Trophoblast cell (in vitro differentiated cells and primary cell): Measurements from ENCODE around the gene FOSL2.

ENCODE experiments used
- DNase-seq, 2 donors: peaks; one replicate each; pipeline ENCODE4 v3.0.0-alpha.2; 2016
- H2AFZ ChIP-seq: 2 replicates; pipeline ENCODE4 v1.6.1; 2013; ENCODE audit warnings: low read length, moderate library complexity, mild to moderate bottlenecking; ENCODE audit not compliant: insufficient read depth, poor library complexity
- H2AK5ac ChIP-seq: 2 replicates; pipeline ENCODE4 v1.6.1; 2013; ENCODE audit warnings: mild to moderate bottlenecking, low read length
- H2BK120ac ChIP-seq: 2 replicates; pipeline ENCODE4 v1.6.1; 2013; ENCODE audit warnings: low read length, mild to moderate bottlenecking, moderate library complexity; ENCODE audit not compliant: insufficient read depth, poor library complexity
- H2BK12ac ChIP-seq: 2 replicates; pipeline ENCODE4 v1.6.1; 2013; ENCODE audit warnings: mild to moderate bottlenecking, low read length, moderate library complexity
- H2BK5ac ChIP-seq: 2 replicates; pipeline ENCODE4 v1.6.1; 2013; ENCODE audit warnings: low read length, low read depth, moderate library complexity, mild to moderate bottlenecking; ENCODE audit not compliant: poor library complexity
- H3K14ac ChIP-seq: 2 replicates; pipeline ENCODE4 v1.6.1; 2013; ENCODE audit warnings: mild to moderate bottlenecking, low read length
- H3K18ac ChIP-seq: 2 replicates; pipeline ENCODE4 v1.6.1; 2013; ENCODE audit warnings: mild to moderate bottlenecking, low read length
- H3K23ac ChIP-seq: 2 replicates; pipeline ENCODE4 v1.6.1; 2013; ENCODE audit warnings: low read length
- H3K27ac ChIP-seq: 2 replicates; pipeline ENCODE4 v1.5.1; 2013; ENCODE audit warnings: low read depth, mild to moderate bottlenecking, inconsistent platforms, low read length, moderate library complexity
- H3K27me3 ChIP-seq: 2 replicates; pipeline ENCODE4 v1.6.1; 2013; ENCODE audit warnings: inconsistent platforms, mild to moderate bottlenecking, low read length, moderate library complexity; ENCODE audit not compliant: insufficient read depth
- H3K36me3 ChIP-seq, 2 experiments: 1 replicate in 1 of 2; 2 replicates in 1 of 2; pipeline ENCODE4 v1.6.1; 2013; ENCODE audit warnings: low read length in 2 of 2, mild to moderate bottlenecking in 2 of 2, moderate library complexity in 1 of 2; ENCODE audit not compliant: insufficient read depth in 2 of 2, control insufficient read depth in 1 of 2
- H3K4ac ChIP-seq: 2 replicates; pipeline ENCODE4 v1.6.1; 2013; ENCODE audit warnings: low read depth, mild to moderate bottlenecking, low read length, moderate library complexity
- H3K4me1 ChIP-seq, 2 experiments: 1 replicate in 1 of 2; 2 replicates in 1 of 2; pipeline ENCODE4 v1.6.1; 2013; ENCODE audit warnings: low read length in 2 of 2, mild to moderate bottlenecking in 2 of 2, moderate library complexity in 1 of 2; ENCODE audit not compliant: insufficient read depth in 2 of 2, control insufficient read depth in 1 of 2
- H3K4me2 ChIP-seq: 2 replicates; pipeline ENCODE4 v1.6.1; 2013; ENCODE audit warnings: inconsistent platforms, mild to moderate bottlenecking, low read length, moderate library complexity
- H3K4me3 ChIP-seq: 2 replicates; pipeline ENCODE4 v1.5.1; 2013; ENCODE audit warnings: mild to moderate bottlenecking, low read depth, low read length, inconsistent platforms
- H3K79me1 ChIP-seq: one replicate; pipeline ENCODE4 v1.6.1; 2013; ENCODE audit warnings: low read length
- H3K79me2 ChIP-seq: 2 replicates; pipeline ENCODE4 v1.6.1; 2013; ENCODE audit warnings: low read length, mild to moderate bottlenecking; ENCODE audit not compliant: control insufficient read depth, insufficient read depth, poor library complexity
- H3K9ac ChIP-seq: 2 replicates; pipeline ENCODE4 v1.6.1; 2013; ENCODE audit warnings: mild to moderate bottlenecking, low read length
- H3K9me3 ChIP-seq: 2 replicates; pipeline ENCODE4 v1.6.1; 2013; ENCODE audit warnings: low read depth, mild to moderate bottlenecking, control low read depth, inconsistent platforms, low read length; ENCODE audit not compliant: insufficient read depth
- H4K12ac ChIP-seq: 2 replicates; pipeline ENCODE4 v1.6.1; 2013; ENCODE audit warnings: low read depth, mild to moderate bottlenecking, low read length, moderate library complexity
- H4K8ac ChIP-seq: 2 replicates; pipeline ENCODE4 v1.6.1; 2013; ENCODE audit warnings: low read depth, mild to moderate bottlenecking, low read length, moderate library complexity
- H4K91ac ChIP-seq: one replicate; pipeline ENCODE4 v1.6.1; 2013; ENCODE audit warnings: low read depth, mild to moderate bottlenecking, low read length, moderate library complexity
- WGBS: extraction: QIAGEN DNeasy Blood & Tissue Kit; methylation state at CpG from one replicate; pipeline ENCODE4 v1.1.7; 2013; ENCODE audit warnings: missing lambda C conversion rate; ENCODE audit not compliant: insufficient read length, insufficient coverage; ENCODE audit errors: extremely low coverage; 5-methylcytosine and 5-hydroxymethylcytosine counted together

FOSL2 gene

DNA sequence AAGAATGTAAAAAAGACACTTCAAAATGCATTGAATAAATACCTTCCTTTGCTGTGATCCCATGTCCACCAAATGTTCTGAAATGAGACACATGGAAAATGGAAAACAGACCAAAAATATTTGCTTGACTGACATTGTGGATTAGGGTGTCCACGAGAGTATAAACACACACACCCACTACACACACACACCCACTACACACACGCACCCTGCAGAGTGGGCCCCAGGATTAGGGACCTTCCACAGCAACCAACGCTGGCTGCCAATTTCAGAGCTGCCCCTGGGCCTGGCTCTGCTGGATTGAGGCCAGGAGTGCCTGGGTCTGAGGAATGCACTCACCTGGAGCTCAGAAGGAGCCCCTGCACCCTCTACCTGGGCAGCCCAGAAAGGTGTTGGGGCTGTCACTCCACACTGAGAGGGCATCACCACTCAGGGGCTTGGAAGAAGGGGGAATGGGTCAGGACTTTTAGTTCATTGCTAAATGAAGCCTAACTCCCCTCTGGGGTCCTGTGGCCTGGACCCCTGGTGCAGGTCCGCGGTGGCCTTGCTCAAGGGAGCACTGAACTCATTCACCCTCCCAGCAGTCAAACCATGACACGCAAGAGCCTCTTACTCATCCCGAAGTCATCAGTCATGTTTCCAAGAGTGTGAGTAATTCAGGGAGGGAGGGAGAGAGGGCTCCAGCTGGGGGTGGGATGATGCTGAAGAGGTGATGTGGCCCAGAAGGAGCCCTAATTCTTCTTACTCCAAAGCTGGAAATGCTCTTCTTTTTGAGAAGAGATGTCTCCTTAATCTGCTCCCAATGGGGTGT is 53.0 kb downstream of the FOSL2 start:
- no peak overlapping the region for H3K18ac ChIP-seq
- no peak overlapping the region for H2BK120ac ChIP-seq
- H4K91ac ChIP-seq: no peak overlapping the region
- H4K12ac ChIP-seq: no peak overlapping the region
- H3K9ac ChIP-seq: no peak overlapping the region
- no CpG with 5 or more reads among the region's 7 CpGs for WGBS
- no peak overlapping the region for H2AK5ac ChIP-seq
- H3K4me3 ChIP-seq: no peak overlapping the region
- no peaks in the 10 kb centered on the region for H3K36me3 ChIP-seq
- H3K79me1 ChIP-seq: peaks cover 4% of the 10 kb centered on the region
- no peak overlapping the region for H3K27ac ChIP-seq
- no peak overlapping the region for H3K14ac ChIP-seq
- H3K79me2 ChIP-seq: no peaks in the 10 kb centered on the region
- peak; percentile 54 to 74 for DNase-seq
- H2BK12ac ChIP-seq: no peak overlapping the region
- no peaks in the 10 kb centered on the region for H3K9me3 ChIP-seq
- no peak overlapping the region for H4K8ac ChIP-seq
- no peak overlapping the region for H3K4ac ChIP-seq
- H3K4me2 ChIP-seq: no peak overlapping the region
- no peak overlapping the region for H2AFZ ChIP-seq
- H2BK5ac ChIP-seq: no peak overlapping the region
- no peak overlapping the region for H3K23ac ChIP-seq
- no peaks in the 10 kb centered on the region for H3K27me3 ChIP-seq
- H3K4me1 ChIP-seq: peaks cover 8 to 11% of the 10 kb centered on the region in 2 experiments

GRCh38 chr2:28446531-28446930 is 53.9 kb downstream of the FOSL2 start:
- Histone ChIP-seq H3K4ac (no peak overlapping the region), H3K4me1 (peaks cover 8 to 11% of the 10 kb centered on the region in 2 experiments), H3K23ac (no peak overlapping the region), H4K91ac (no peak overlapping the region), H3K79me2 (no peaks in the 10 kb centered on the region), H3K14ac (no peak overlapping the region), H3K4me3 (no peak overlapping the region), H2BK120ac (no peak overlapping the region), H2AK5ac (no peak overlapping the region), H2BK5ac (no peak overlapping the region), H3K27ac (no peak overlapping the region), H2AFZ (no peak overlapping the region), H3K9me3 (no peaks in the 10 kb centered on the region), H3K79me1 (peaks cover 4% of the 10 kb centered on the region), H3K27me3 (no peaks in the 10 kb centered on the region), H3K36me3 (no peaks in the 10 kb centered on the region), H2BK12ac (peak overlapping the region; percentile 17), H3K9ac (no peak overlapping the region), H3K18ac (no peak overlapping the region), H4K12ac (no peak overlapping the region), H4K8ac (no peak overlapping the region), H3K4me2 (no peak overlapping the region)
- DNase-seq: no peak

- no peak overlapping the region for H4K8ac ChIP-seq
- H3K4me3 ChIP-seq: no peak overlapping the region
- no peak for DNase-seq
- H3K79me1 ChIP-seq: peaks cover 4% of the 10 kb centered on the region
- no peaks in the 10 kb centered on the region for H3K27me3 ChIP-seq
- no peak overlapping the region for H2AK5ac ChIP-seq
- no CpG with 5 or more reads among the region's 3 CpGs for WGBS
- no peak overlapping the region for H3K4ac ChIP-seq
- no peak overlapping the region for H4K91ac ChIP-seq
- H2AFZ ChIP-seq: no peak overlapping the region
- no peak overlapping the region for H3K4me2 ChIP-seq
- H3K14ac ChIP-seq: no peak overlapping the region
- no peak overlapping the region for H3K9ac ChIP-seq
- no peak overlapping the region for H2BK5ac ChIP-seq
- no peaks in the 10 kb centered on the region for H3K36me3 ChIP-seq
- H4K12ac ChIP-seq: no peak overlapping the region
- no peak overlapping the region for H2BK12ac ChIP-seq
- no peak overlapping the region for H3K23ac ChIP-seq
- no peaks in the 10 kb centered on the region for H3K9me3 ChIP-seq
- no peak overlapping the region for H2BK120ac ChIP-seq
- no peak overlapping the region for H3K27ac ChIP-seq
- no peak overlapping the region for H3K18ac ChIP-seq
- H3K4me1 ChIP-seq: peaks cover 8 to 11% of the 10 kb centered on the region in 2 experiments
- H3K79me2 ChIP-seq: no peaks in the 10 kb centered on the region
Observed at GRCh38 chr2:28447086-28447485, 54.4 kb downstream of the FOSL2 start.

GRCh38 chr2:28447943-28448792 is 55.5 kb downstream of the FOSL2 start:
- H3K27me3 ChIP-seq: no peaks in the 10 kb centered on the region
- H2AK5ac ChIP-seq: no peak overlapping the region
- WGBS: no CpG with 5 or more reads among the region's 8 CpGs
- no peak overlapping the region for H2AFZ ChIP-seq
- no peak overlapping the region for H4K12ac ChIP-seq
- no peak overlapping the region for H3K9ac ChIP-seq
- H3K18ac ChIP-seq: no peak overlapping the region
- H3K27ac ChIP-seq: no peak overlapping the region
- no peak overlapping the region for H3K4me2 ChIP-seq
- no peak overlapping the region for H3K4me3 ChIP-seq
- H2BK120ac ChIP-seq: no peak overlapping the region
- no peak overlapping the region for H3K4ac ChIP-seq
- DNase-seq: peak in 1 of 2 donors; percentile 51
- H4K8ac ChIP-seq: no peak overlapping the region
- H3K79me2 ChIP-seq: no peaks in the 10 kb centered on the region
- no peaks in the 10 kb centered on the region for H3K9me3 ChIP-seq
- peaks cover 4% of the 10 kb centered on the region for H3K79me1 ChIP-seq
- no peak overlapping the region for H3K14ac ChIP-seq
- no peaks in the 10 kb centered on the region for H3K36me3 ChIP-seq
- H2BK12ac ChIP-seq: no peak overlapping the region
- no peak overlapping the region for H4K91ac ChIP-seq
- no peak overlapping the region for H3K23ac ChIP-seq
- peaks cover 8 to 11% of the 10 kb centered on the region in 2 experiments for H3K4me1 ChIP-seq
- H2BK5ac ChIP-seq: no peak overlapping the region
